ENCODE data around the gene TNFRSF17.
"Not testable (repeated sequence)": the region's sequence is repeated elsewhere in the genome, so short reads cannot be mapped to it uniquely, and the experiment has no call there.

Gene TNFRSF17

DNA sequence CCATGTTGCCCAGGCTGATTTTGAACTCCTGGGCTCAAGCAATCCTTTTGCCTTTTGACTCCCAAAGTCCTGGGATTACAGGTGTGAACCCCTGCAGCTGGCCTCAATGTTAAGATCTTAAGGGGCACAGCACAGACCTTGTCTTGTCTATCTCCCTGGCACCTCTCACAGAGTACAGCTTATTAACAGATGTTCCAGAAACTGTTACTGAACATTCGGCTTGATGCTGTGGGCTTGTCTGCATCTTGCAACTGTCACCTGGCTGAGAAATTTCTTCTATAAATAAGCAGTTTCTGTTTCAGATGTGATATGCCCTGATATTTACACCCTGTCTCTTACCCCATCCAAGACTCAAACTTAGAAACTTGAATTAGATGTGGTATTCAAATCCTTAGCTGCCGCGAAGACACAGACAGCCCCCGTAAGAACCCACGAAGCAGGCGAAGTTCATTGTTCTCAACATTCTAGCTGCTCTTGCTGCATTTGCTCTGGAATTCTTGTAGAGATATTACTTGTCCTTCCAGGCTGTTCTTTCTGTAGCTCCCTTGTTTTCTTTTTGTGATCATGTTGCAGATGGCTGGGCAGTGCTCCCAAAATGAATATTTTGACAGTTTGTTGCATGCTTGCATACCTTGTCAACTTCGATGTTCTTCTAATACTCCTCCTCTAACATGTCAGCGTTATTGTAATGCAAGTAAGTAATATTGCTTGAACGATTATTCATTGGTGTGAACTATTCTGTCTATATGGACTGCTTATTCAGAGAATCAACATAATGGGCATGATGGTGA is at the start of gene TNFRSF17:
Gene TNFRSF17, plus strand, starts transcription at position 450 of the 791 bp plus-strand sequence. Its CDS starts 115 bp downstream, at position 565.
- no peak for DNase-seq (ENCODE audit: low read depth in 4 of 4, low spot score in 1 of 4)

GRCh38 chr16:11915644-11916523 is 49.1 kb upstream of the TNFRSF17 start, which contains the start of gene GSPT1:
TSS of gene GSPT1 (minus strand) at chr16:11915956. CDS start at chr16:11915720, 236 bp downstream.
- DNase-seq (ENCODE audit: low read depth in 4 of 4, low spot score in 1 of 4): peak; percentile 96 to 99 (median 98)

- DNase-seq (ENCODE audit: low read depth in 4 of 4, low spot score in 1 of 4): no peak
These were observed 48.3 kb upstream of the TNFRSF17 start for GRCh38 chr16:11916524-11917285.

DNA sequence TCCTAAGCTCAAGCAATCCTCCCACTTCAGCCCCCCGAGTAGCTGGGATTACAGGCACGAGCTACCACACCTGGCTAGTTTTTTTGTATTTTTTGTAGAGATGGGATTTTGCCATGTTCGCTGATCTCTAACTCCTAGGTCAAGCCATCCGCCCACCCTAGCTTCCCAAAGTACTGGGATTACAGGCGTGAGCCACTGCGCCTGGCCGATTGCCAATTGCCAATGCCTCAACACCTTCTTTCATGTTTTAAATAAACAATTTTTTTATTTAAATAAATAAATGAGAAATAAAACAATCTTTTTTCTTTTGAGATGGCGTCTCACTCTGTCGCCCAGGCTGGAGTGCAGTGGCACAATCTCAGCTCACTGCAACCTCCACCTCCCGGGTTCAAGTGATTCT is 41.0 kb upstream of the TNFRSF17 start:
- DNase-seq (ENCODE audit: low read depth in 4 of 4, low spot score in 1 of 4): not testable (repeated sequence)

DNA sequence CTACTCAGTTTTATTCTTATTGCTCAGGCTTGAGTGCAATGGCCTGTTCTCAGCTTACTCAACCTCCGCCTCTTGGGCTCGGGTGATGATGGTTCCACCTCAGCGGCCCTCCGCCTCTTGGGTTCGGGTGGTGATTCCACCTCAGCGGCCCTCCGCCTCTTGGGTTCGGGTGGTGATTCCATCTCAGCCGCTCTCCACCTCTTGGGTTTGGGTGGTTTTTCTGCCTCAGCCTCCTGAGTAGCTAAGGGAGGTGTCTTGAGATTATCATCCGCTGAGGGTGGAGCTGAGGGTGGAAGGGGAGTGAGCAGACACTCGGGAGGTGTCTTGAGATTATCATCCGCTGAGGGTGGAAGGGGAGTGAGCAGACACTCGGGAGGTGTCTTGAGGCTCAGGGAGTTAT is 37.7 kb upstream of the TNFRSF17 start:
- DNase-seq (ENCODE audit: low read depth in 4 of 4, low spot score in 1 of 4): not testable (repeated sequence)

- DNase-seq (ENCODE audit: low read depth in 4 of 4, low spot score in 1 of 4): not testable (repeated sequence)
These were observed 23.1 kb upstream of the TNFRSF17 start, which contains the start of gene NPIPB2 for GRCh38 chr16:11941945-11942344. TSS of gene NPIPB2 (minus strand) at chr16:11942045. CDS start at chr16:11942045, 0 bp downstream.

DNA sequence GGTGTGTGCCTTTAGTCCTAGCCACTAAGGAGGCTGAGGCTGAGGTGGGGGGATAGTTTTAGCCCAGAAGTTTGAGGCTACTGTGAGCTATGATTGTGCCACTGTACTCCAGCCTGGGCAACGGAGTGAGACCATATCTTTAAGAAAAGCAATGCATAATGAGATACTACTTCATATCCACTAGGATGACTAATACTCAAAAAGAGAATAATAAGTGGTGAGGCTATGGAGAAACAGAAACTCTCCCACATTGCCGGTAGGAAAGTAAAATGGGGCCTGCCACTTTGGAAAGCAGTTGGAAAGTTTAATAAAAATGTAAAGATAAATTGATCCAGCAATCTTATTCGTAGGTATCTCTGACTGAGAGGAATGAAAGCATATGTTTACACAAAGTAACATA is 18.6 kb upstream of the TNFRSF17 start:
- DNase-seq (ENCODE audit: low read depth in 4 of 4, low spot score in 1 of 4): no peak

GRCh38 chr16:11948819-11949218 is 16.2 kb upstream of the TNFRSF17 start:
- no peak for DNase-seq (ENCODE audit: low read depth in 4 of 4, low spot score in 1 of 4)

GRCh38 chr16:11949527-11949926 is 15.5 kb upstream of the TNFRSF17 start:
- DNase-seq (ENCODE audit: low read depth in 4 of 4, low spot score in 1 of 4): no peak

DNA sequence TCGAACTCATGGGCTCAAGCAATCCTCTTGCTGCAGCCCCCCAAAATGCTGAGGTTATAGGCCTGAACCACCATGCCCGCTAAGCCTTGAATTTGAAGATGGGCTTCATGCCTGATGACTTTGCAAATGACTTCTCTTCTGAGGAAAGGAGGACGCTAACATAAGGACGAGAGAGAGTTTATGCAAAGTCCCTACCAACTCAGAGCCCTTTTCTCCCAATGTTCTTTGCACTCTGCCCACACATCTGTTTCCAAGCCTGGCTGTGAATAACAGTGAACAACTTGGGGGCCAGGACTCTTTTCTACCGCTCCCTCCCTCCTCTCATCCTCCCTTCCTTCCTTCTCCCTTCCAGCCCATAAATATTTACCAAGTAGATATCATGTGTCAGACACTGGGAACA is 14.6 kb upstream of the TNFRSF17 start:
- DNase-seq (ENCODE audit: low read depth in 4 of 4, low spot score in 1 of 4): no peak

GRCh38 chr16:11953576-11953975 is 11.4 kb upstream of the TNFRSF17 start:
- DNase-seq (ENCODE audit: low read depth in 4 of 4, low spot score in 1 of 4): not testable (repeated sequence)

- DNase-seq (ENCODE audit: low read depth in 4 of 4, low spot score in 1 of 4): no peak
These were observed 9.3 kb upstream of the TNFRSF17 start for GRCh38 chr16:11955713-11956123.

DNA sequence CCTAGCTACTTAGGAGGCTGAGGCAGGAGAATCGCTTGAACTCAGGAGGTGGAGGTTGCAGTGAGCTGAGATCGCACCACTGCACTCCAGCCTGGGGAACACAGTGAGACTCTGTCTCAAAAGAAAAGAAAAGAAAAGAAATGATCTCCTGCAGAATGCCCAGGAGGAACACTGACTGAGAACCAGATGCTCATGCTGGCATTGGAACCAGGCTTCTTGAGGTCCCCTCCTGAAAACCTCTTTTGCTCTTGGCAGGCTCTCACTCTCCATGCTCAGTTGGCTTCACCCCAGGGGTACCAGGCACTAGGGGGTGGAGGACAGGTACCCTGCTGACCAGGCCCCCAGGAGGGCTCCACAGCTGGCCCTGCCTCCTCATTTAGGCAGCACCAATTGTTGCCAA is 8.5 kb upstream of the TNFRSF17 start:
- DNase-seq (ENCODE audit: low read depth in 4 of 4, low spot score in 1 of 4): no peak

GRCh38 chr16:11957591-11958395 is 7.2 kb upstream of the TNFRSF17 start:
- DNase-seq (ENCODE audit: low read depth in 4 of 4, low spot score in 1 of 4): no peak

- DNase-seq (ENCODE audit: low read depth in 4 of 4, low spot score in 1 of 4): not testable (repeated sequence)
These were observed 2.6 kb upstream of the TNFRSF17 start for GRCh38 chr16:11962457-11962856.

- DNase-seq (ENCODE audit: low read depth in 4 of 4, low spot score in 1 of 4): not testable (repeated sequence)
These were observed 2.0 kb upstream of the TNFRSF17 start for GRCh38 chr16:11962978-11963377.

- DNase-seq (ENCODE audit: low read depth in 4 of 4, low spot score in 1 of 4): no peak
These were observed 1.3 kb upstream of the TNFRSF17 start for GRCh38 chr16:11963706-11964105.

DNA sequence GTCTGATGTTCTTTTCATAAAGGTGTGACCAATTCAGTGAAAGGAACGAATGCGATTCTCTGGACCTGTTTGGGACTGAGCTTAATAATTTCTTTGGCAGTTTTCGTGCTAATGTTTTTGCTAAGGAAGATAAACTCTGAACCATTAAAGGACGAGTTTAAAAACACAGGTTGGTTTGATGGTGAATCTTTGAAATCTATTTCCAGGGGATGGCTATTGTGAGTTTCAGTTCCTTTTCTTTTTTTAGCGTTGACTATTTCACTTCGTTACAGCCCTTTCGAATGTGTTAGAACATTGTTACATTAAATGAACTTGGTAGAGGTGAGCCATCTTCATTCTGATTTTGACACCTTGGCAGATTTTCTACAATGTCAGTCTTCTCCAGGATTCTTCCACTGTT is 1.2 kb downstream of the TNFRSF17 start:
- no peak for DNase-seq (ENCODE audit: low read depth in 4 of 4, low spot score in 1 of 4)

DNA sequence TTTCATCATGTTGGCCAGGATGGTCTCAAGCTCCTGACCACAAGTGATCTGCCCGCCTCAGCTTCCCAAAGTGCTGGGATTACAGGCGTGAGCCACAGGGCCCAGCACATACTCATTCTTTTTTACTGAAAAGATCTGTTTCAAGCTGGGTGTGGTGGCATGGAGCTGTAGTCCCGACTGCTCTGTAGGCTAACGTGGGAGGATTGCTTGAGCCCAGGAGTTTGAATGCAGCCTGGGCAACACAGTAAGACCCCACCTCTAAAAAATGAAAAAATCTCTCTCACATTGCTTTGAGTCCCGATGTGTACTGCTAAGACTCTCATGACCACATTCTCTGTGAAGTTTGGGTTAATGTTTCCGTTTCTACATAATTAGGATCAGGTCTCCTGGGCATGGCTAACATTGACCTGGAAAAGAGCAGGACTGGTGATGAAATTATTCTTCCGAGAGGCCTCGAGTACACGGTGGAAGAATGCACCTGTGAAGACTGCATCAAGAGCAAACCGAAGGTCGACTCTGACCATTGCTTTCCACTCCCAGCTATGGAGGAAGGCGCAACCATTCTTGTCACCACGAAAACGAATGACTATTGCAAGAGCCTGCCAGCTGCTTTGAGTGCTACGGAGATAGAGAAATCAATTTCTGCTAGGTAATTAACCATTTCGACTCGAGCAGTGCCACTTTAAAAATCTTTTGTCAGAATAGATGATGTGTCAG is 2.3 kb downstream of the TNFRSF17 start:
- DNase-seq (ENCODE audit: low read depth in 4 of 4, low spot score in 1 of 4): no peak

- no peak for DNase-seq (ENCODE audit: low read depth in 4 of 4, low spot score in 1 of 4)
These were observed 3.6 kb downstream of the TNFRSF17 start for GRCh38 chr16:11968577-11968976.

Measured in stimulated activated CD4-positive, alpha-beta T cell treated with anti-CD3 and anti-CD28 coated beads, Interleukin-1b, Interleukin-23, amount 100 ng/mL, for 24 hours (primary cell).